ENCODE results near the gene PFN1. TPM values are rescaled to one million over a fixed set of nuclear protein-coding genes. Genes with fewer than 3 reads are reported as not detected.

The PFN1 gene
- total and polyA plus RNA-seq, 2 of the 8 experiments (the other 6 are each of a cell fraction or from before 2014, with no cell fraction given) = 1,355 to 1,949 TPM

- Histone ChIP-seq H2BK12ac (ENCODE audit: low read depth, low read length) (no peak overlapping the region), H3K18ac (ENCODE audit: extremely low read depth, low read length) (no peak overlapping the region), H3K56ac (replicated peaks; ENCODE audit: insufficient read length, low read depth, low read length) (no peak overlapping the region), H3K79me1 (ENCODE audit: low read depth, low read length) (no peaks in the 10 kb centered on the region; the same call in 1 of the 2 replicates), H3K23me2 (ENCODE audit: low read depth, low read length) (peaks cover 3% of the 10 kb centered on the region; the same call in 1 of the 2 replicates), H3K79me2 (ENCODE audit: control insufficient read depth in 1 of 2, insufficient read depth in 2 of 2, low read length in 2 of 2) (no peaks in the 10 kb centered on the region), H2AFZ (ENCODE audit: low read length) (no peak overlapping the region), H2BK15ac (ENCODE audit: low read length) (no peak overlapping the region), H4K20me1 (replicated peaks in 1 of 2; ENCODE audit: control insufficient read depth in 1 of 2, insufficient read depth in 2 of 2, low read length in 2 of 2) (peaks cover 0 to 10% of the 10 kb centered on the region in 2 experiments), H3K9me3 (ENCODE audit: insufficient read depth in 2 of 2, low read depth in 1 of 2, low read length in 1 of 2) (no peaks in the 10 kb centered on the region), H4K91ac (replicated peaks; ENCODE audit: insufficient read length, low read length) (no peak overlapping the region), H2AK5ac (ENCODE audit: low read depth, low read length) (no peak overlapping the region), H2BK5ac (ENCODE audit: low read depth, low read length) (no peak overlapping the region), H3K36me3 (ENCODE audit: control insufficient read depth in 2 of 4, insufficient read depth in 4 of 4, low read length in 3 of 4) (peaks cover 4 to 19% (median 14%) of the 10 kb centered on the region in 4 experiments; a peak in 7 of 8 replicates), H3K4ac (replicated peaks; ENCODE audit: insufficient read length, low read depth, low read length) (no peak overlapping the region), H2BK120ac (replicated peaks; ENCODE audit: low read depth, low read length) (no peak overlapping the region), H4K5ac (ENCODE audit: insufficient read length, low read depth, low read length) (no peak overlapping the region), H3K4me3 (ENCODE audit: extremely low read depth in 1 of 4, insufficient read depth in 2 of 4, low read depth in 3 of 4, low read length in 4 of 4) (no peak overlapping the region), H2BK20ac (ENCODE audit: low read length) (no peak overlapping the region), H3K4me2 (ENCODE audit: insufficient read depth in 1 of 2, low read depth in 2 of 2, low read length in 2 of 2) (no peak overlapping the region), H3K23ac (ENCODE audit: insufficient read length) (no peak overlapping the region), H3K4me1 (replicated peaks in 1 of 4; ENCODE audit: control insufficient read depth in 3 of 4, insufficient read depth in 4 of 4, low read length in 3 of 4) (peaks cover 0 to 11% (median 4%) of the 10 kb centered on the region in 4 experiments; a peak in 6 of 7 replicates), H4K8ac (ENCODE audit: extremely low read depth, insufficient read depth, low read length) (peak overlapping the region; percentile 14; the same call in 1 of the 2 replicates), H3K27me3 (replicated peaks in 1 of 4; ENCODE audit: control insufficient read depth in 3 of 4, extremely low read depth in 1 of 4, insufficient read depth in 3 of 4, low read length in 3 of 4) (0 out of 7 replicates have a peak, but pooled peaks cover 0 to 2% (median 0%) of the 10 kb centered on the region in 4 experiments), H3K27ac (ENCODE audit: low read depth, low read length) (no peak overlapping the region), H3K9ac (replicated peaks in 1 of 4; ENCODE audit: extremely low read depth in 1 of 4, low read depth in 3 of 4, low read length in 3 of 4) (no peak overlapping the region), H3K14ac (ENCODE audit: insufficient read length) (no peak overlapping the region)
- POLR2A ChIA-PET (ENCODE audit: partially characterized antibody) = interaction anchor here (1.2 to 6.4 kb wide), 2 partner anchors 39 to 194 kb away, joined by 5 to 49 read pairs; partner anchors contain the start of genes PELP1, RNF167 and SLC25A11
- DNase-seq (ENCODE audit: low read depth in 1 of 2, low spot score in 2 of 2) (no peak), FAIRE-seq (no peak)
- WGBS, 2 experiments (ENCODE audit: extremely low coverage in 1 of 2, insufficient coverage in 1 of 2, insufficient read length in 1 of 2, insufficient replicate concordance in 2 of 2, low coverage in 1 of 2, low lambda C conversion rate in 2 of 2, missing lambda C conversion rate in 1 of 2) = 78% methylated on average over 8 of the region's 8 CpGs; no CpG with 5 or more reads in 1 of the 2 experiments
- CTCF ChIA-PET (ENCODE audit: partially characterized antibody) = interaction anchor here (0.6 to 3.0 kb wide), 4 partner anchors 11 to 117 kb away, joined by 3 to 22 read pairs (median 8); no protein-coding TSS in a partner anchor
- TF ChIP-seq CREB1 (IDR thresholded peaks at IDR 0.05) = no peak
- TF ChIP-seq JUND (IDR thresholded peaks at IDR 0.05; ENCODE audit: low read length) = no peak
These were observed 50.0 kb downstream of the PFN1 start for GRCh38 chr17:4898351-4898750.

All from H1 (cell line).